Astrocyte (in vitro differentiated cells and primary cell): ENCODE results near the gene NDUFS1. TPM values are rescaled to one million over a fixed set of nuclear protein-coding genes. Genes with fewer than 3 reads are reported as not detected.

Experiments used
- DNase-seq: peaks from one replicate; pipeline ENCODE4 v3.0.0-alpha.2; 2010; ENCODE audit warnings: low read depth
- FAIRE-seq: peaks from 2 replicates; lab custom pipeline; 2011; peaks lifted over from hg19 to GRCh38; lab: Jason Lieb, UNC
- H2AFZ ChIP-seq: 2 replicates; pipeline ENCODE4 v1.6.0; 2012; ENCODE audit warnings: low read depth, low read length, inconsistent platforms
- H3K27ac ChIP-seq: 2 replicates; pipeline ENCODE4 v1.5.1; 2011; ENCODE audit warnings: low read depth, low read length, inconsistent platforms
- H3K27me3 ChIP-seq: 2 replicates; pipeline ENCODE4 v1.6.0; 2011; ENCODE audit warnings: low read length, inconsistent platforms; ENCODE audit not compliant: insufficient read depth
- H3K36me3 ChIP-seq: 2 replicates; pipeline ENCODE4 v1.5.1; 2011; ENCODE audit warnings: low read length, inconsistent platforms; ENCODE audit not compliant: insufficient read depth
- H3K4me1 ChIP-seq: 2 replicates; pipeline ENCODE4 v1.5.1; 2011; ENCODE audit warnings: low read length, inconsistent platforms; ENCODE audit not compliant: insufficient read depth
- H3K4me2 ChIP-seq: 2 replicates; pipeline ENCODE4 v1.6.0; 2012; ENCODE audit warnings: low read length, inconsistent platforms
- H3K4me3 ChIP-seq: 2 replicates; pipeline ENCODE4 v1.5.1; 2011; ENCODE audit warnings: low read depth, mild to moderate bottlenecking, low read length, inconsistent platforms; ENCODE audit not compliant: insufficient read depth
- H3K79me2 ChIP-seq: 2 replicates; pipeline ENCODE4 v1.6.0; 2012; ENCODE audit warnings: mild to moderate bottlenecking, low read length, inconsistent platforms; ENCODE audit not compliant: insufficient read depth
- H3K9ac ChIP-seq: 2 replicates; pipeline ENCODE4 v1.6.0; 2012; ENCODE audit warnings: mild to moderate bottlenecking, low read length, inconsistent platforms
- H3K9me3 ChIP-seq: 2 replicates; pipeline ENCODE4 v1.5.1; 2012; ENCODE audit warnings: low read depth, mild to moderate bottlenecking, low read length, inconsistent platforms; ENCODE audit not compliant: insufficient read depth
- H4K20me1 ChIP-seq: 2 replicates; pipeline ENCODE4 v1.6.0; 2012; ENCODE audit warnings: low read length, inconsistent platforms; ENCODE audit not compliant: insufficient read depth
- H3K27ac Mint-ChIP-seq: one replicate; pipeline ENCODE4 v1.8.0; 2021; ENCODE audit warnings: mild to moderate bottlenecking, mixed read lengths; ENCODE audit not compliant: unreplicated experiment
- H3K27me3 Mint-ChIP-seq: one replicate; pipeline ENCODE4 v1.8.0; 2021; ENCODE audit warnings: low read depth, mixed read lengths; ENCODE audit not compliant: unreplicated experiment
- H3K36me3 Mint-ChIP-seq: one replicate; pipeline ENCODE4 v1.8.0; 2021; ENCODE audit warnings: low read depth, mixed read lengths; ENCODE audit not compliant: unreplicated experiment
- H3K4me1 Mint-ChIP-seq: one replicate; pipeline ENCODE4 v1.8.0; 2021; ENCODE audit warnings: low read depth, mixed read lengths; ENCODE audit not compliant: unreplicated experiment
- H3K4me3 Mint-ChIP-seq: one replicate; pipeline ENCODE4 v1.8.0; 2021; ENCODE audit warnings: mild to moderate bottlenecking, moderate library complexity, mixed read lengths; ENCODE audit not compliant: unreplicated experiment
- H3K9me3 Mint-ChIP-seq: one replicate; pipeline ENCODE4 v1.8.0; 2021; ENCODE audit warnings: mild to moderate bottlenecking, mixed read lengths; ENCODE audit not compliant: unreplicated experiment
- EZH2 ChIP-seq: IDR thresholded peaks from 2 replicates; pipeline ENCODE4 v1.6.1; 2012; ENCODE audit warnings: mild to moderate bottlenecking, low read length, inconsistent platforms; ENCODE audit not compliant: insufficient read depth
- total RNA-seq: library from RNA; stranded (reverse); gene quantifications from 2 replicates; pipeline ENCODE4 v1.2.1, GENCODE V29; 2021
- TF ChIP-seq, protein P1 (sequence below): IDR thresholded peaks from 2 replicates; pipeline ENCODE4 v1.5.1; 2011; ENCODE audit warnings: low read depth, mild to moderate bottlenecking, inconsistent platforms, low read length, moderate library complexity; ENCODE audit not compliant: insufficient read depth

The NDUFS1 gene
- total RNA-seq, 1 donor from 2014 or later = 100 TPM

DNA sequence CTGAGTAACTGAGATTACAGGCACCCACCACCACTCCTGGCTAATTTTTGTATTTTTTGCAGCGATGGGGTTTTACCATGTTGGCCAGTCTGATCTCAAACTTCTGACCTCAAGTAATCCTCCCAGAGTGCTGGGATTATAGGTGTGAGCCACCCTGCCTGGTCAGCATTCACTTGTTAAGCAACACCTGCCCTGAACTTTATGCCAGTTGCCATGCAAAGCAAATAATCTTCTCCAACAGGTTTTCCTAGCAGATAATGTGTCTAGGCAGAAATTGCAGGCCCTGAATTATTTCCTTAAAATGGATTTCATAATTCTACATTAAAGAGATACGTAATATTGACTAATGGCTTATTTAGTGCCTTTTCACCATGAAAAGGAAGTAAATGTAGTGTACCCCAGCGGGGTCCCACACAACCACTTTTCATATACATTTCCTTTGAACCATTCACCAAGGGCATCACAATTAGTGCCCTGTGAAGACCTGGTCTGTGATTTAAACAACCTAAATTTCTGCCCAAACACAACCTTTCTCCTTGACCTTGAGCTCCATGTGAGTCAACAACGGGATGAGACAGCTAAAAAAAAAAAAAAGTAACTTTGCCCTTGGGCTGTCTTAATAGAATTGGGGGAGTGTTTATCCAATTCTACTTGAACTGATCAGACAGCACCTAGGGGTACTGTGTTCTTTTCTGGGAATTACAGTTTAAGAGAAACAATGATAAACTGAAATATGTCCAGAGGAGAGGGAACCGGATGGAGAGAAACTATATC is 42.0 kb upstream of the NDUFS1 start:
- no peak for FAIRE-seq
- H3K79me2 ChIP-seq = no peaks in the 10 kb centered on the region
- H3K27me3 ChIP-seq = no peaks in the 10 kb centered on the region
- H3K4me2 ChIP-seq = no peak overlapping the region
- H3K9me3 ChIP-seq = no peaks in the 10 kb centered on the region
- no peak overlapping the region for H3K4me3 ChIP-seq
- Mint-ChIP-seq H3K4me3 (no peak overlapping the region), H3K4me1 (peaks cover 4% of the 10 kb centered on the region), H3K27ac (no peak overlapping the region), H3K27me3 (no peaks in the 10 kb centered on the region), H3K9me3 (no peaks in the 10 kb centered on the region), H3K36me3 (peaks cover 9% of the 10 kb centered on the region)
- H3K36me3 ChIP-seq = no peaks in the 10 kb centered on the region
- no peak for TF ChIP-seq EZH2
- TF ChIP-seq, protein P1, sequence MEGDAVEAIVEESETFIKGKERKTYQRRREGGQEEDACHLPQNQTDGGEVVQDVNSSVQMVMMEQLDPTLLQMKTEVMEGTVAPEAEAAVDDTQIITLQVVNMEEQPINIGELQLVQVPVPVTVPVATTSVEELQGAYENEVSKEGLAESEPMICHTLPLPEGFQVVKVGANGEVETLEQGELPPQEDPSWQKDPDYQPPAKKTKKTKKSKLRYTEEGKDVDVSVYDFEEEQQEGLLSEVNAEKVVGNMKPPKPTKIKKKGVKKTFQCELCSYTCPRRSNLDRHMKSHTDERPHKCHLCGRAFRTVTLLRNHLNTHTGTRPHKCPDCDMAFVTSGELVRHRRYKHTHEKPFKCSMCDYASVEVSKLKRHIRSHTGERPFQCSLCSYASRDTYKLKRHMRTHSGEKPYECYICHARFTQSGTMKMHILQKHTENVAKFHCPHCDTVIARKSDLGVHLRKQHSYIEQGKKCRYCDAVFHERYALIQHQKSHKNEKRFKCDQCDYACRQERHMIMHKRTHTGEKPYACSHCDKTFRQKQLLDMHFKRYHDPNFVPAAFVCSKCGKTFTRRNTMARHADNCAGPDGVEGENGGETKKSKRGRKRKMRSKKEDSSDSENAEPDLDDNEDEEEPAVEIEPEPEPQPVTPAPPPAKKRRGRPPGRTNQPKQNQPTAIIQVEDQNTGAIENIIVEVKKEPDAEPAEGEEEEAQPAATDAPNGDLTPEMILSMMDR = no peak
- H3K4me1 ChIP-seq = no peaks in the 10 kb centered on the region
- no peak overlapping the region for H2AFZ ChIP-seq
- no peak overlapping the region for H3K27ac ChIP-seq
- no peak overlapping the region for H3K9ac ChIP-seq
- no peaks in the 10 kb centered on the region for H4K20me1 ChIP-seq
- DNase-seq = no peak

DNA sequence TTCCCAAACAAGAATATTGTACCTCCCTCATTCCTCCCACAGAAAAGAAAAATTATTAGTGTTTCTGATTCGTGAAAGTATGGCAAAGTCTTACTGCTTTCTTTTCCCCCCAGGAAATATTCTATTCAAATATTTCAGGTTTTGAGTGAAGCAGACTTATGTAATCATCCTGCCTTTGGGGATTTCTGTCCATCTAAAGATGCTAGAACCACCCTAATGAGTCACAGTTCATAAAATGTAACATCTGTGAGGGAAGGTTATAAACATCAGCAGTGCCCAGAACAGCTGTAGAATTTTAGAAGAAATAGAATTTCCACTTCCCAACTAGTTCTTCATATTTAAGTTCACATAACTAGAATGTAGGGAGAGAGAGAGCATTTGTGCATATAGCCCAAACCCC is 39.4 kb upstream of the NDUFS1 start:
- H3K36me3 ChIP-seq = no peaks in the 10 kb centered on the region
- TF ChIP-seq, protein P1 = no peak
- TF ChIP-seq EZH2 = no peak
- Mint-ChIP-seq H3K4me1 (peaks cover 4% of the 10 kb centered on the region), H3K4me3 (no peak overlapping the region), H3K36me3 (peaks cover 10% of the 10 kb centered on the region), H3K27ac (no peak overlapping the region), H3K27me3 (no peaks in the 10 kb centered on the region), H3K9me3 (no peaks in the 10 kb centered on the region)
- no peaks in the 10 kb centered on the region for H3K4me1 ChIP-seq
- H2AFZ ChIP-seq = no peak overlapping the region
- no peaks in the 10 kb centered on the region for H3K9me3 ChIP-seq
- no peaks in the 10 kb centered on the region for H3K27me3 ChIP-seq
- no peak overlapping the region for H3K27ac ChIP-seq
- DNase-seq (no peak), FAIRE-seq (no peak)
- no peaks in the 10 kb centered on the region for H3K79me2 ChIP-seq
- no peak overlapping the region for H3K4me2 ChIP-seq
- no peaks in the 10 kb centered on the region for H4K20me1 ChIP-seq
- H3K9ac ChIP-seq = no peak overlapping the region
- H3K4me3 ChIP-seq = no peak overlapping the region
